Activated effector memory CD4-positive, alpha-beta T cell treated with anti-CD3 and anti-CD28 coated beads, Interleukin-2, amount 50 U/mL, for 16 hours (primary cell): Measurements from ENCODE around the gene ACTN4.
"Not testable (repeated sequence)": the region's sequence is repeated elsewhere in the genome, so short reads cannot be mapped to it uniquely, and the experiment has no call there.

ENCODE experiments used
- DNase-seq: peaks from one replicate; pipeline ENCODE4 v3.0.0-alpha.2; 2020

Gene ACTN4

GRCh38 chr19:38647368-38647965, at the start of gene ACTN4:
Gene ACTN4 (plus strand): TSS chr19:38647649. CDS start chr19:38647746, 97 bp downstream.
- peak; percentile 100 for DNase-seq

- no peak for DNase-seq
These were observed 47.7 kb upstream of the ACTN4 start for GRCh38 chr19:38599722-38600121.

- not testable (repeated sequence) for DNase-seq
These were observed 44.6 kb upstream of the ACTN4 start for GRCh38 chr19:38602856-38603255.

- no peak for DNase-seq
These were observed 41.3 kb upstream of the ACTN4 start for GRCh38 chr19:38606131-38606530.

GRCh38 chr19:38614289-38614688, 33.2 kb upstream of the ACTN4 start:
- no peak for DNase-seq

GRCh38 chr19:38615007-38615581, 32.4 kb upstream of the ACTN4 start:
- no peak for DNase-seq

- no peak for DNase-seq
These were observed 31.2 kb upstream of the ACTN4 start for GRCh38 chr19:38616265-38616664.

GRCh38 chr19:38617283-38617763, 30.1 kb upstream of the ACTN4 start:
- DNase-seq, result peak; percentile 71

- peak; percentile 88 for DNase-seq
These were observed 29.5 kb upstream of the ACTN4 start, which contains the start of gene MAP4K1 for GRCh38 chr19:38617764-38618589. Gene MAP4K1 (minus strand): TSS chr19:38617953. CDS start chr19:38617895, 58 bp downstream.

- DNase-seq, result peak; percentile 99
These were observed 28.7 kb upstream of the ACTN4 start, which contains the start of gene EIF3K for GRCh38 chr19:38618590-38619360. Gene EIF3K (plus strand): TSS chr19:38619188. CDS start chr19:38619269, 81 bp downstream.

GRCh38 chr19:38619361-38620174, 27.9 kb upstream of the ACTN4 start:
- no peak for DNase-seq

- no peak for DNase-seq
These were observed 22.6 kb upstream of the ACTN4 start for GRCh38 chr19:38624822-38625221.

GRCh38 chr19:38626401-38626800, 21.0 kb upstream of the ACTN4 start:
- DNase-seq, result no peak

- no peak for DNase-seq
These were observed 17.9 kb upstream of the ACTN4 start for GRCh38 chr19:38629568-38629967.

GRCh38 chr19:38631301-38631700, 16.1 kb upstream of the ACTN4 start:
- not testable (repeated sequence) for DNase-seq

GRCh38 chr19:38631811-38632475, 15.5 kb upstream of the ACTN4 start:
- not testable (repeated sequence) for DNase-seq

- no peak for DNase-seq
These were observed 14.8 kb upstream of the ACTN4 start for GRCh38 chr19:38632476-38633213.

GRCh38 chr19:38634757-38635482, 12.5 kb upstream of the ACTN4 start:
- peak; percentile 91 for DNase-seq

GRCh38 chr19:38635483-38636399, 11.7 kb upstream of the ACTN4 start:
- DNase-seq, result no peak
